Neural progenitor cell (in vitro differentiated cells): Measurements from ENCODE around the gene AK8. TPM values are rescaled to one million over a fixed set of nuclear protein-coding genes. Genes with fewer than 3 reads are reported as not detected.

Source experiments
- DNase-seq: peaks from one replicate; pipeline ENCODE4 v3.0.0-alpha.2; 2016; ENCODE audit warnings: low spot score
- H2AFZ ChIP-seq: fragments of 200-600 bp; sonication (generic); replicated peaks from 2 replicates; pipeline ENCODE4 v1.6.1; 2016; ENCODE audit warnings: antibody characterized with exemption
- H3F3A ChIP-seq: fragments of 200-600 bp; sonication (generic); 2 replicates; pipeline ENCODE4 v1.6.1; 2016; ENCODE audit warnings: antibody characterized with exemption, low read depth
- H3K27ac ChIP-seq: fragments of 200-600 bp; sonication (generic); 2 replicates; pipeline ENCODE4 v1.5.1; 2016; ENCODE audit warnings: mild to moderate bottlenecking
- H3K27me3 ChIP-seq: fragments of 200-600 bp; sonication (generic); 2 replicates; pipeline ENCODE4 v1.6.1; 2016; ENCODE audit warnings: mild to moderate bottlenecking, moderate library complexity
- H3K36me3 ChIP-seq: fragments of 200-600 bp; sonication (generic); 2 replicates; pipeline ENCODE4 v1.5.1; 2016
- H3K4me1 ChIP-seq: fragments of 200-600 bp; sonication (generic); 2 replicates; pipeline ENCODE4 v1.6.1; 2016; ENCODE audit warnings: mixed run types
- H3K4me2 ChIP-seq: fragments of 200-600 bp; sonication (generic); 2 replicates; pipeline ENCODE4 v1.6.1; 2016
- H3K4me3 ChIP-seq: fragments of 200-600 bp; sonication (generic); 2 replicates; pipeline ENCODE4 v1.5.1; 2016
- H3K79me2 ChIP-seq: fragments of 200-600 bp; sonication (generic); 2 replicates; pipeline ENCODE4 v1.6.1; 2016; ENCODE audit warnings: low read depth
- H3K9ac ChIP-seq: fragments of 200-600 bp; sonication (generic); 2 replicates; pipeline ENCODE4 v1.6.1; 2016
- H3K9me3 ChIP-seq: fragments of 200-600 bp; sonication (generic); 2 replicates; pipeline ENCODE4 v1.5.1; 2016; ENCODE audit warnings: low read depth
- H4K20me1 ChIP-seq: fragments of 200-600 bp; sonication (generic); 2 replicates; pipeline ENCODE4 v1.6.1; 2016; ENCODE audit warnings: low read depth
- H3K27ac Mint-ChIP-seq: 3 replicates; pipeline ENCODE4 v1.8.0; 2021; ENCODE audit warnings: mixed read lengths
- H3K27me3 Mint-ChIP-seq: 2 replicates; pipeline ENCODE4 v1.8.0; 2022; ENCODE audit warnings: low read depth, mild to moderate bottlenecking, inconsistent platforms, moderate library complexity, mixed read lengths; ENCODE audit not compliant: insufficient read depth
- H3K36me3 Mint-ChIP-seq: 3 replicates; pipeline ENCODE4 v1.8.0; 2021; ENCODE audit warnings: mixed read lengths
- H3K4me1 Mint-ChIP-seq: 3 replicates; pipeline ENCODE4 v1.8.0; 2021; ENCODE audit warnings: mixed read lengths
- H3K4me3 Mint-ChIP-seq: 3 replicates; pipeline ENCODE4 v1.8.0; 2021; ENCODE audit warnings: mild to moderate bottlenecking, moderate library complexity, mixed read lengths
- H3K9me3 Mint-ChIP-seq: 3 replicates; pipeline ENCODE4 v1.8.0; 2020; ENCODE audit warnings: mixed read lengths
- CTCF ChIP-seq: fragments of 200-600 bp; sonication (generic); IDR thresholded peaks from 2 replicates; pipeline ENCODE4 v1.5.1; 2017; ENCODE audit warnings: antibody characterized with exemption, mild to moderate bottlenecking
- EZH2 ChIP-seq: fragments of 200-600 bp; sonication (generic); IDR thresholded peaks from 2 replicates; pipeline ENCODE4 v1.6.1; 2017; ENCODE audit warnings: antibody characterized with exemption, mild to moderate bottlenecking, moderate library complexity
- EZH2phosphoT487 ChIP-seq: fragments of 200-600 bp; sonication (generic); IDR thresholded peaks from 2 replicates; pipeline ENCODE4 v1.6.1; 2017; ENCODE audit warnings: antibody characterized with exemption
- total RNA-seq: library from RNA; depleted of rRNA; stranded (reverse); fragments of >200 nt; gene quantifications from 2 replicates; pipeline ENCODE4 v1.2.3, GENCODE V29; 2015; ENCODE audit warnings: low replicate concordance

Gene AK8
- total RNA-seq, 1 donor from 2014 or later: 0.43 TPM

GRCh38 chr9:132838291-132838690 lies 39.8 kb downstream of the AK8 start:
- DNase-seq: no peak
- Histone ChIP-seq H3K9ac (no peak overlapping the region), H2AFZ (no peak overlapping the region), H3K9me3 (no peaks in the 10 kb centered on the region), H3K4me2 (no peak overlapping the region), H3K4me1 (peaks cover 7% of the 10 kb centered on the region), H3K27ac (no peak overlapping the region), H3K4me3 (no peak overlapping the region), H4K20me1 (no peaks in the 10 kb centered on the region), H3K79me2 (no peaks in the 10 kb centered on the region), H3K36me3 (no peaks in the 10 kb centered on the region), H3K27me3 (no peaks in the 10 kb centered on the region), H3F3A (no peaks in the 10 kb centered on the region)
- Mint-ChIP-seq H3K4me1 (peaks cover 27% of the 10 kb centered on the region), H3K36me3 (no peaks in the 10 kb centered on the region), H3K27me3 (peaks cover 13% of the 10 kb centered on the region), H3K27ac (no peak overlapping the region), H3K9me3 (no peaks in the 10 kb centered on the region), H3K4me3 (no peak overlapping the region)
- TF ChIP-seq EZH2phosphoT487 (no peak), CTCF (no peak), EZH2 (no peak)

- Histone ChIP-seq H3F3A (no peaks in the 10 kb centered on the region), H3K4me3 (no peak overlapping the region), H3K4me2 (no peak overlapping the region), H3K9ac (no peak overlapping the region), H3K9me3 (no peaks in the 10 kb centered on the region), H3K4me1 (peaks cover 7% of the 10 kb centered on the region), H4K20me1 (no peaks in the 10 kb centered on the region), H2AFZ (no peak overlapping the region), H3K27me3 (no peaks in the 10 kb centered on the region), H3K27ac (no peak overlapping the region), H3K79me2 (no peaks in the 10 kb centered on the region), H3K36me3 (no peaks in the 10 kb centered on the region)
- peaks cover 31% of the 10 kb centered on the region for H3K4me1 Mint-ChIP-seq
- no peaks in the 10 kb centered on the region for H3K9me3 Mint-ChIP-seq
- no peak overlapping the region for H3K4me3 Mint-ChIP-seq
- peak overlapping the region; percentile 30 for H3K27ac Mint-ChIP-seq
- TF ChIP-seq EZH2: no peak
- H3K27me3 Mint-ChIP-seq: peaks cover 13% of the 10 kb centered on the region
- no peak for DNase-seq
- H3K36me3 Mint-ChIP-seq: no peaks in the 10 kb centered on the region
These were observed 40.4 kb downstream of the AK8 start for GRCh38 chr9:132837501-132838286.

- H2AFZ ChIP-seq: no peak overlapping the region
- TF ChIP-seq EZH2: no peak
- no peak for TF ChIP-seq CTCF
- TF ChIP-seq EZH2phosphoT487: no peak
- H3K36me3 Mint-ChIP-seq: no peaks in the 10 kb centered on the region
- DNase-seq: no peak
- H3K36me3 ChIP-seq: no peaks in the 10 kb centered on the region
- no peak overlapping the region for H3K4me3 ChIP-seq
- H3F3A ChIP-seq: no peaks in the 10 kb centered on the region
- H3K4me1 ChIP-seq: peaks cover 7% of the 10 kb centered on the region
- no peak overlapping the region for H3K9ac ChIP-seq
- no peaks in the 10 kb centered on the region for H3K27me3 ChIP-seq
- H3K9me3 Mint-ChIP-seq: no peaks in the 10 kb centered on the region
- peaks cover 10% of the 10 kb centered on the region for H3K27me3 Mint-ChIP-seq
- peaks cover 29% of the 10 kb centered on the region for H3K4me1 Mint-ChIP-seq
- peak overlapping the region; percentile 42 for H3K4me3 Mint-ChIP-seq
- no peaks in the 10 kb centered on the region for H3K9me3 ChIP-seq
- no peaks in the 10 kb centered on the region for H4K20me1 ChIP-seq
- no peaks in the 10 kb centered on the region for H3K79me2 ChIP-seq
- no peak overlapping the region for H3K4me2 ChIP-seq
- no peak overlapping the region for H3K27ac ChIP-seq
- peak overlapping the region; percentile 42 for H3K27ac Mint-ChIP-seq
These were observed 43.7 kb downstream of the AK8 start for GRCh38 chr9:132834343-132834742.

- Histone ChIP-seq H3K79me2 (no peaks in the 10 kb centered on the region), H2AFZ (peak overlapping the region; percentile 89), H3K27ac (no peak overlapping the region), H4K20me1 (no peaks in the 10 kb centered on the region), H3K4me3 (no peak overlapping the region), H3K9ac (peak overlapping the region; percentile 27), H3K9me3 (no peaks in the 10 kb centered on the region), H3K27me3 (no peaks in the 10 kb centered on the region), H3F3A (no peaks in the 10 kb centered on the region), H3K4me2 (no peak overlapping the region), H3K4me1 (peaks cover 7% of the 10 kb centered on the region), H3K36me3 (no peaks in the 10 kb centered on the region)
- H3K4me3 Mint-ChIP-seq: peak overlapping the region; percentile 71
- DNase-seq: no peak
- H3K27ac Mint-ChIP-seq: peak overlapping the region; percentile 89
- TF ChIP-seq EZH2 (no peak), EZH2phosphoT487 (no peak), CTCF (no peak)
- H3K36me3 Mint-ChIP-seq: no peaks in the 10 kb centered on the region
- peaks cover 10% of the 10 kb centered on the region for H3K27me3 Mint-ChIP-seq
- H3K4me1 Mint-ChIP-seq: peaks cover 26% of the 10 kb centered on the region
- no peaks in the 10 kb centered on the region for H3K9me3 Mint-ChIP-seq
These were observed 44.4 kb downstream of the AK8 start for GRCh38 chr9:132833550-132834121.
